DOHH2 (cell line): ENCODE data around the gene SENP1.

Experiments
- EZH2phosphoT487 ChIP-seq: fragments of 200-600 bp; sonication (generic); IDR thresholded peaks from 2 replicates; pipeline ENCODE4 v1.6.1; 2017; ENCODE audit warnings: borderline replicate concordance, mild to moderate bottlenecking, antibody characterized with exemption, low read length, moderate library complexity, mixed read lengths
- TF ChIP-seq, protein P1 (sequence below): fragments of 200-600 bp; sonication (generic); IDR thresholded peaks from one replicate; pipeline ENCODE4 v1.5.1; 2014; ENCODE audit warnings: antibody characterized with exemption, mild to moderate bottlenecking, low read depth, low read length; ENCODE audit not compliant: poor library complexity, severe bottlenecking

DNA sequence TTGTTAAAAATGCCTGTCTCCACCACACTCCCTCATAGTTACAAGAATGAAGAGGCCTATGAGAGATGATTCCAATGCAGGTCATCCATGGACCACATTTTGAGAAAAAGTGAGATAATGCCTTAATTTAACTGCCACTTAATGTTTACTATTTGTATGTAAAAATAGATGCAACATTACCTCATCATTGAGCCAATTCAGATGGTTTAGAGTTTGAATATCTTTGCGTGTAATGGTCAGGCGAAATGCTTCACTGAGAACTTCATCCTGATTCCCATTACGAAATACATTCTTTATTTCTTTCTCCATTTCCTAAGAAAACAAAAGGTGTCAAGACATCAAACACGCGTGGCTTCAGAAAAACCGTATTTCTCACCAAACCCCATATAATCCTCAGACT is 42.3 kb downstream of the SENP1 start:
- TF ChIP-seq, protein P1, sequence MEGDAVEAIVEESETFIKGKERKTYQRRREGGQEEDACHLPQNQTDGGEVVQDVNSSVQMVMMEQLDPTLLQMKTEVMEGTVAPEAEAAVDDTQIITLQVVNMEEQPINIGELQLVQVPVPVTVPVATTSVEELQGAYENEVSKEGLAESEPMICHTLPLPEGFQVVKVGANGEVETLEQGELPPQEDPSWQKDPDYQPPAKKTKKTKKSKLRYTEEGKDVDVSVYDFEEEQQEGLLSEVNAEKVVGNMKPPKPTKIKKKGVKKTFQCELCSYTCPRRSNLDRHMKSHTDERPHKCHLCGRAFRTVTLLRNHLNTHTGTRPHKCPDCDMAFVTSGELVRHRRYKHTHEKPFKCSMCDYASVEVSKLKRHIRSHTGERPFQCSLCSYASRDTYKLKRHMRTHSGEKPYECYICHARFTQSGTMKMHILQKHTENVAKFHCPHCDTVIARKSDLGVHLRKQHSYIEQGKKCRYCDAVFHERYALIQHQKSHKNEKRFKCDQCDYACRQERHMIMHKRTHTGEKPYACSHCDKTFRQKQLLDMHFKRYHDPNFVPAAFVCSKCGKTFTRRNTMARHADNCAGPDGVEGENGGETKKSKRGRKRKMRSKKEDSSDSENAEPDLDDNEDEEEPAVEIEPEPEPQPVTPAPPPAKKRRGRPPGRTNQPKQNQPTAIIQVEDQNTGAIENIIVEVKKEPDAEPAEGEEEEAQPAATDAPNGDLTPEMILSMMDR, result no peak
- no peak for TF ChIP-seq EZH2phosphoT487
